WTC11 (cell line): ENCODE results near the gene ZNF620. TPM values are rescaled to one million over a fixed set of nuclear protein-coding genes. Genes with fewer than 3 reads are reported as not detected.

Experiments
- ATAC-seq: fragments of 200-7000 bp; cut with Tn5 transposase; 2 replicates; pipeline ENCODE4 v1.10.0; 2021; ENCODE audit warnings: mild to moderate bottlenecking, moderate library complexity
- CTCF ChIA-PET: fragments of 300-600 bp; sonication (Branson Sonifier 250); formaldehyde crosslinking; loops from one replicate; lab custom pipeline; 2021; ENCODE audit warnings: antibody characterized with exemption; lab: Charles Lee
- POLR2A ChIA-PET: fragments of 350-600 bp; sonication (Branson Sonifier 250); formaldehyde crosslinking; loops from one replicate; lab custom pipeline; 2021; ENCODE audit warnings: antibody characterized with exemption; lab: Charles Lee
- DNase-seq: peaks from one replicate; pipeline ENCODE4 v3.0.0; 2021; ENCODE audit warnings: low spot score
- H3K27ac Mint-ChIP-seq: 2 replicates; pipeline ENCODE4 v1.8.0; 2021; ENCODE audit warnings: mixed read lengths
- H3K27me3 Mint-ChIP-seq: 2 replicates; pipeline ENCODE4 v1.8.0; 2021; ENCODE audit warnings: low read depth, mild to moderate bottlenecking, moderate library complexity, mixed read lengths
- H3K36me3 Mint-ChIP-seq: 2 replicates; pipeline ENCODE4 v1.8.0; 2021; ENCODE audit warnings: mixed read lengths
- H3K4me1 Mint-ChIP-seq: 2 replicates; pipeline ENCODE4 v1.8.0; 2022; ENCODE audit warnings: mixed read lengths
- H3K4me3 Mint-ChIP-seq: 2 replicates; pipeline ENCODE4 v1.8.0; 2021; ENCODE audit warnings: mild to moderate bottlenecking, moderate library complexity, mixed read lengths
- H3K9me3 Mint-ChIP-seq: 2 replicates; pipeline ENCODE4 v1.8.0; 2021; ENCODE audit warnings: mixed read lengths
- ARID4B ChIP-seq: sonication (generic); formaldehyde crosslinking; IDR thresholded peaks from 2 replicates; pipeline ENCODE4 v1.8.0; 2023; ENCODE audit warnings: missing genetic modification reagents, mild to moderate bottlenecking, borderline replicate concordance
- CDX4 ChIP-seq: fragments of 250-450 bp; sonication (Bioruptor Pico); IDR thresholded peaks from 2 replicates; pipeline ENCODE4 v1.9.0; 2021; ENCODE audit warnings: moderate library complexity, mild to moderate bottlenecking, inconsistent platforms, borderline replicate concordance
- E2F4 ChIP-seq: sonication (generic); formaldehyde crosslinking; IDR thresholded peaks from 2 replicates; pipeline ENCODE4 v1.8.1; 2022; ENCODE audit warnings: low read depth, mild to moderate bottlenecking, moderate library complexity, missing genetic modification reagents, borderline replicate concordance
- GABPB1 ChIP-seq: sonication (generic); formaldehyde crosslinking; IDR thresholded peaks from 2 replicates; pipeline ENCODE4 v1.8.1; 2023; ENCODE audit warnings: mild to moderate bottlenecking, missing genetic modification reagents
- HMGXB4 ChIP-seq: sonication (generic); formaldehyde crosslinking; IDR thresholded peaks from 2 replicates; pipeline ENCODE4 v1.8.1; 2023; ENCODE audit warnings: mild to moderate bottlenecking, moderate library complexity, missing genetic modification reagents
- OVOL2 ChIP-seq: fragments of 250-450 bp; sonication (Bioruptor Pico); IDR thresholded peaks from 2 replicates; pipeline ENCODE4 v1.9.0; 2021; ENCODE audit warnings: mild to moderate bottlenecking, borderline replicate concordance
- RORB ChIP-seq: fragments of 250-450 bp; sonication (Bioruptor Pico); IDR thresholded peaks from 2 replicates; pipeline ENCODE4 v1.9.0; 2021; ENCODE audit warnings: mild to moderate bottlenecking
- ZNF232 ChIP-seq: sonication (generic); formaldehyde crosslinking; IDR thresholded peaks from 2 replicates; pipeline ENCODE4 v1.8.0; 2022; ENCODE audit warnings: mild to moderate bottlenecking, missing genetic modification reagents
- ZNF423 ChIP-seq: fragments of 250-450 bp; sonication (Bioruptor Pico); IDR thresholded peaks from 2 replicates; pipeline ENCODE4 v2.1.2; 2022; ENCODE audit warnings: mild to moderate bottlenecking, moderate library complexity
- total RNA-seq: library from RNA; stranded (reverse); gene quantifications from 3 replicates; pipeline ENCODE4 v1.2.3, GENCODE V29; 2021
- TF ChIP-seq, protein P1 (sequence below): sonication (generic); formaldehyde crosslinking; conservative IDR thresholded peaks from 2 replicates; pipeline ENCODE4 v1.8.1; 2023; ENCODE audit warnings: mild to moderate bottlenecking, low read depth, missing genetic modification reagents, moderate library complexity
- TF ChIP-seq, protein P2 (sequence below): fragments of 250-450 bp; sonication (Bioruptor Pico); IDR thresholded peaks from 2 replicates; pipeline ENCODE4 v2.1.2; 2022; ENCODE audit warnings: mild to moderate bottlenecking, moderate library complexity

Gene ZNF620
- total RNA-seq, 1 experiment from 2014 or later = 15.6 TPM

- H3K9me3 Mint-ChIP-seq = no peaks in the 10 kb centered on the region
- H3K36me3 Mint-ChIP-seq = peaks cover 15% of the 10 kb centered on the region
These were observed 37.8 kb upstream of the ZNF620 start for GRCh38 chr3:40468018-40468417.

DNA sequence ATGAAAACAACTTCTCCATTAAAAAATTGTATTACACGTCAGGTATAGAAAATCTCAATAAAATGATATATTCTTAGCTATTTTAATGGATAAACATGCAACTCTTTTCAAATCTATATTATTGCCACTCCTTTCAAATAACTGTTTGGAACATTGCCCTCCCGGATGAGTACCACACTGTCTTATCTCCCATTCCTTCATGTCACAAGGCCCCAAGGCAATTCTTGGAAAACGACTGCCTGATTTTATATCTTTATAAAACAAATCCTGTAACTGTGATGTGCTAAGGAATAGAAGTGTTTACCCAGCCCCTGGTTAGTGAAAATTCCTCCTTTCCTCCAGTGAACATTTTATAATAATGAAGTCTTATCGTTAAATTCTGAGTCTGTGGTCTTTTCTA is 35.1 kb upstream of the ZNF620 start:
- TF ChIP-seq HMGXB4 (CRISPR knock-in tag) (no peak), E2F4 (CRISPR knock-in tag) (no peak), OVOL2 (CRISPR knock-in tag) (no peak), ARID4B (no peak), GABPB1 (CRISPR knock-in tag) (no peak), ZNF423 (CRISPR knock-in tag) (no peak), CDX4 (no peak)
- TF ChIP-seq, protein P1, sequence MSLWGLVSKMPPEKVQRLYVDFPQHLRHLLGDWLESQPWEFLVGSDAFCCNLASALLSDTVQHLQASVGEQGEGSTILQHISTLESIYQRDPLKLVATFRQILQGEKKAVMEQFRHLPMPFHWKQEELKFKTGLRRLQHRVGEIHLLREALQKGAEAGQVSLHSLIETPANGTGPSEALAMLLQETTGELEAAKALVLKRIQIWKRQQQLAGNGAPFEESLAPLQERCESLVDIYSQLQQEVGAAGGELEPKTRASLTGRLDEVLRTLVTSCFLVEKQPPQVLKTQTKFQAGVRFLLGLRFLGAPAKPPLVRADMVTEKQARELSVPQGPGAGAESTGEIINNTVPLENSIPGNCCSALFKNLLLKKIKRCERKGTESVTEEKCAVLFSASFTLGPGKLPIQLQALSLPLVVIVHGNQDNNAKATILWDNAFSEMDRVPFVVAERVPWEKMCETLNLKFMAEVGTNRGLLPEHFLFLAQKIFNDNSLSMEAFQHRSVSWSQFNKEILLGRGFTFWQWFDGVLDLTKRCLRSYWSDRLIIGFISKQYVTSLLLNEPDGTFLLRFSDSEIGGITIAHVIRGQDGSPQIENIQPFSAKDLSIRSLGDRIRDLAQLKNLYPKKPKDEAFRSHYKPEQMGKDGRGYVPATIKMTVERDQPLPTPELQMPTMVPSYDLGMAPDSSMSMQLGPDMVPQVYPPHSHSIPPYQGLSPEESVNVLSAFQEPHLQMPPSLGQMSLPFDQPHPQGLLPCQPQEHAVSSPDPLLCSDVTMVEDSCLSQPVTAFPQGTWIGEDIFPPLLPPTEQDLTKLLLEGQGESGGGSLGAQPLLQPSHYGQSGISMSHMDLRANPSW (CRISPR knock-in tag) = no peak
- TF ChIP-seq, protein P2, sequence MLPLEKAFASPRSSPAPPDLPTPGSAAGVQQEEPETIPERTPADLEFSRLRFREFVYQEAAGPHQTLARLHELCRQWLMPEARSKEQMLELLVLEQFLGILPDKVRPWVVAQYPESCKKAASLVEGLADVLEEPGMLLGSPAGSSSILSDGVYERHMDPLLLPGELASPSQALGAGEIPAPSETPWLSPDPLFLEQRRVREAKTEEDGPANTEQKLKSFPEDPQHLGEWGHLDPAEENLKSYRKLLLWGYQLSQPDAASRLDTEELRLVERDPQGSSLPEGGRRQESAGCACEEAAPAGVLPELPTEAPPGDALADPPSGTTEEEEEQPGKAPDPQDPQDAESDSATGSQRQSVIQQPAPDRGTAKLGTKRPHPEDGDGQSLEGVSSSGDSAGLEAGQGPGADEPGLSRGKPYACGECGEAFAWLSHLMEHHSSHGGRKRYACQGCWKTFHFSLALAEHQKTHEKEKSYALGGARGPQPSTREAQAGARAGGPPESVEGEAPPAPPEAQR (CRISPR knock-in tag) = no peak
- DNase-seq = no peak
- H3K4me3 Mint-ChIP-seq = no peak overlapping the region
- POLR2A ChIA-PET = interaction anchor here (1.4 kb wide), 1 partner anchor 14 kb away, joined by 4 read pairs; the partner anchor contains the start of gene RPL14
- CTCF ChIA-PET = no interaction called here
- no peaks in the 10 kb centered on the region for H3K36me3 Mint-ChIP-seq
- H3K27ac Mint-ChIP-seq = no peak overlapping the region
- no peaks in the 10 kb centered on the region for H3K9me3 Mint-ChIP-seq
- H3K27me3 Mint-ChIP-seq = no peaks in the 10 kb centered on the region
- H3K4me1 Mint-ChIP-seq = no peaks in the 10 kb centered on the region
- ATAC-seq = no peak

More at GRCh38 chr3:40468018-40468417, 37.8 kb upstream of the ZNF620 start:
- no peak for DNase-seq
- peaks cover 10% of the 10 kb centered on the region for H3K4me1 Mint-ChIP-seq
- ATAC-seq = no peak
- H3K4me3 Mint-ChIP-seq = no peak overlapping the region
- TF ChIP-seq ZNF232 (CRISPR knock-in tag) (no peak), RORB (CRISPR knock-in tag) (no peak)
- peak overlapping the region; percentile 69; the same call in 1 of the 2 replicates for H3K27ac Mint-ChIP-seq
- ChIA-PET CTCF (no interaction called here), POLR2A (no interaction called here)
- no peaks in the 10 kb centered on the region for H3K27me3 Mint-ChIP-seq
